ENCODE results near the gene SPAG16. TPM values are rescaled to one million over a fixed set of nuclear protein-coding genes. Genes with fewer than 3 reads are reported as not detected.

Gene SPAG16

GRCh38 chr2:214436470-214436869, 1152.2 kb downstream of the SPAG16 start:
- Histone ChIP-seq H3K4ac (ENCODE audit: low read depth, low read length) (no peak overlapping the region), H4K5ac (ENCODE audit: low read length) (no peak overlapping the region), H3K4me3 (ENCODE audit: low read length) (no peak overlapping the region), H2BK5ac (ENCODE audit: low read length) (no peak overlapping the region), H2BK15ac (replicated peaks; ENCODE audit: low read depth) (no peak overlapping the region), H3K23ac (ENCODE audit: low read length) (no peak overlapping the region), H3K4me1 (ENCODE audit: control insufficient read depth, low read depth, low read length) (no peaks in the 10 kb centered on the region), H3K36me3 (ENCODE audit: control insufficient read depth, insufficient read depth, low read length) (no peaks in the 10 kb centered on the region), H3K4me2 (ENCODE audit: low read length) (no peak overlapping the region), H4K8ac (ENCODE audit: low read depth, low read length) (no peak overlapping the region), H2AK5ac (ENCODE audit: low read length) (no peak overlapping the region), H3K27me3 (ENCODE audit: insufficient read depth, low read length, poor library complexity) (no peaks in the 10 kb centered on the region), H3K79me1 (ENCODE audit: low read length) (no peaks in the 10 kb centered on the region), H2BK120ac (ENCODE audit: low read depth, low read length) (no peak overlapping the region), H3K27ac (ENCODE audit: low read depth, low read length) (no peak overlapping the region), H3K56ac (ENCODE audit: low read length) (no peak overlapping the region), H3K9ac (ENCODE audit: low read length) (no peak overlapping the region), H3K18ac (ENCODE audit: low read length) (no peak overlapping the region), H3K79me2 (ENCODE audit: control insufficient read depth, insufficient read depth, low read length) (no peaks in the 10 kb centered on the region)
- no CpG with 5 or more reads among the region's 4 CpGs for WGBS (ENCODE audit: extremely low coverage, insufficient coverage, low lambda C conversion rate)
- no peak for DNase-seq

- Histone ChIP-seq H3K4ac (ENCODE audit: low read depth, low read length) (no peak overlapping the region), H3K27me3 (ENCODE audit: insufficient read depth, low read length, poor library complexity) (no peaks in the 10 kb centered on the region), H3K4me1 (ENCODE audit: control insufficient read depth, low read depth, low read length) (no peaks in the 10 kb centered on the region), H3K23ac (ENCODE audit: low read length) (no peak overlapping the region), H3K56ac (ENCODE audit: low read length) (no peak overlapping the region), H3K9ac (ENCODE audit: low read length) (no peak overlapping the region), H4K8ac (ENCODE audit: low read depth, low read length) (no peak overlapping the region), H2AK5ac (ENCODE audit: low read length) (no peak overlapping the region), H3K79me2 (ENCODE audit: control insufficient read depth, insufficient read depth, low read length) (no peaks in the 10 kb centered on the region), H3K18ac (ENCODE audit: low read length) (no peak overlapping the region), H3K36me3 (ENCODE audit: control insufficient read depth, insufficient read depth, low read length) (no peaks in the 10 kb centered on the region), H2BK15ac (replicated peaks; ENCODE audit: low read depth) (no peak overlapping the region), H4K5ac (ENCODE audit: low read length) (no peak overlapping the region), H2BK5ac (ENCODE audit: low read length) (no peak overlapping the region), H2BK120ac (ENCODE audit: low read depth, low read length) (no peak overlapping the region), H3K4me3 (ENCODE audit: low read length) (no peak overlapping the region), H3K4me2 (ENCODE audit: low read length) (no peak overlapping the region), H3K79me1 (ENCODE audit: low read length) (no peaks in the 10 kb centered on the region), H3K27ac (ENCODE audit: low read depth, low read length) (no peak overlapping the region)
- DNase-seq = peak; percentile 74
- WGBS (ENCODE audit: extremely low coverage, insufficient coverage, low lambda C conversion rate) = no CpG with 5 or more reads among the region's 4 CpGs
Measured at GRCh38 chr2:214450118-214450894, 1166.0 kb downstream of the SPAG16 start.

- H2BK5ac ChIP-seq (ENCODE audit: low read length) = no peak overlapping the region
- no peak overlapping the region for H3K23ac ChIP-seq (ENCODE audit: low read length)
- no peaks in the 10 kb centered on the region for H3K79me2 ChIP-seq (ENCODE audit: control insufficient read depth, insufficient read depth, low read length)
- H4K5ac ChIP-seq (ENCODE audit: low read length) = no peak overlapping the region
- no peaks in the 10 kb centered on the region for H3K36me3 ChIP-seq (ENCODE audit: control insufficient read depth, insufficient read depth, low read length)
- DNase-seq = no peak
- no peak overlapping the region for H3K4ac ChIP-seq (ENCODE audit: low read depth, low read length)
- WGBS (ENCODE audit: extremely low coverage, insufficient coverage, low lambda C conversion rate) = 100% methylated on average over 2 of the region's 2 CpGs
- no peak overlapping the region for H2BK120ac ChIP-seq (ENCODE audit: low read depth, low read length)
- H3K79me1 ChIP-seq (ENCODE audit: low read length) = no peaks in the 10 kb centered on the region
- no peak overlapping the region for H3K27ac ChIP-seq (ENCODE audit: low read depth, low read length)
- no peak overlapping the region for H2AK5ac ChIP-seq (ENCODE audit: low read length)
- no peak overlapping the region for H2BK15ac ChIP-seq (replicated peaks; ENCODE audit: low read depth)
- no peak overlapping the region for H3K56ac ChIP-seq (ENCODE audit: low read length)
- no peak overlapping the region for H3K4me3 ChIP-seq (ENCODE audit: low read length)
- no peaks in the 10 kb centered on the region for H3K4me1 ChIP-seq (ENCODE audit: control insufficient read depth, low read depth, low read length)
- H4K8ac ChIP-seq (ENCODE audit: low read depth, low read length) = no peak overlapping the region
- no peaks in the 10 kb centered on the region for H3K27me3 ChIP-seq (ENCODE audit: insufficient read depth, low read length, poor library complexity)
- H3K4me2 ChIP-seq (ENCODE audit: low read length) = no peak overlapping the region
- H3K9ac ChIP-seq (ENCODE audit: low read length) = no peak overlapping the region
- H3K18ac ChIP-seq (ENCODE audit: low read length) = no peak overlapping the region
Measured at GRCh38 chr2:214451516-214452275, 1167.4 kb downstream of the SPAG16 start.

Small RNAs within 50 kb of the gene (small RNA-seq; reads per million reads assigned to genes)
- gene MIR4438 (ENCODE audit: insufficient read depth) = not detected
